ENCODE data around the gene SKIC8.

- TF ChIP-seq CTCF (IDR thresholded peaks at IDR 0.05), result no peak
- no peak for TF ChIP-seq POLR2A (IDR thresholded peaks at IDR 0.05)
These were observed 14.8 kb upstream of the SKIC8 start for GRCh38 chr15:78314181-78314581.
